Measurements from ENCODE around the gene CXADR. TPM values are rescaled to one million over a fixed set of nuclear protein-coding genes. Genes with fewer than 3 reads are reported as not detected.
"Not testable (repeated sequence)": the region's sequence is repeated elsewhere in the genome, so short reads cannot be mapped to it uniquely, and the experiment has no call there.

The CXADR gene
- total and polyA plus RNA-seq, 5 donors = 7.3 to 22.5 (median 18.2) TPM

DNA sequence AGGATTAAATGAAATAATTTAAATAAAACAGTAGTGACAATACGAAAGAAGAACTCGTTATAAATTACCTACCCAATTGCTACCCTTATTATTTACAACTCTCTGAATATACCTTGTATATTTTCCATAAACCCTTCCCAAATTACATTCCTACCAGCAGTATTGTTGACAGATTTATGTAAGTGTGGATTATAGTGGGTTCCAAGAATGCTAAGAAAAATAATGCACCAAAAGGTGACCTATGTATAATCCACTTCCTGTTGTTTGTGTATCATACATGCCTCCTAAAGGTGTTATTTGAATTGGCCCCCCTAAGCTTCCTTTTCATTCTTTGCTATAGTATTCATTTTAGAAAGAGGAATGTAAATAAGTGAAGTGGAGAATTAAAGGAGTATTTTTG, 33.2 kb upstream of the CXADR start:
- H3K9me3 ChIP-seq (ENCODE audit: control insufficient read depth, low read length) = no peaks in the 10 kb centered on the region
- ATAC-seq (no peak), DNase-seq (no peak)
- H3K4me1 ChIP-seq (ENCODE audit: control insufficient read depth, insufficient read depth, low read length) = no peaks in the 10 kb centered on the region
- 96% methylated on average over 2 of the region's 2 CpGs for WGBS
- H3K27ac ChIP-seq (ENCODE audit: low read length) = no peak overlapping the region
- H3K4me3 ChIP-seq (ENCODE audit: low read length) = no peak overlapping the region
- no peaks in the 10 kb centered on the region for H3K27me3 ChIP-seq (ENCODE audit: control insufficient read depth, insufficient read depth)
- intact Hi-C loops (cut with DNase I) = no loop called here

DNA sequence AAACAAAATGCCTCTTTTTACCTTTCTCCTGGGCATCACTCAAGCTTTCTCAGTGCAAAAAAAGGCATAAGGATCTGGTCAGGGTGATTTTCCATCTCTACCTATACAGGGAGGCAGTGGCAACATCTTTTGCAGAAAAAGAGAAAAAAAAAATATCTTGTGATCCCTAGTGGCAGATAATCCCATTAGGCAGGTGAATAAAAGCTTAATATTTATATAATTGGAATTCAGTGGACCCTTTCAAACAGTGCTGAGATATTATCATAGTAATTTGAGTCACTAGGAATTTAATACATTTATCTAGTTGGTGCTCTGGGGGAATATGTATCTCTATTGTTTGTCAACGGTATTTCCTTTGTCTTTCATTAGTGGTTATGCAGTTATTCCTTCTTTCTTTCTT, 29.9 kb upstream of the CXADR start:
- 65% methylated on average over 1 of the region's 1 CpG for WGBS
- Histone ChIP-seq H3K4me3 (ENCODE audit: low read length) (no peak overlapping the region), H3K27me3 (ENCODE audit: control insufficient read depth, insufficient read depth) (no peaks in the 10 kb centered on the region), H3K4me1 (ENCODE audit: control insufficient read depth, insufficient read depth, low read length) (no peaks in the 10 kb centered on the region), H3K9me3 (ENCODE audit: control insufficient read depth, low read length) (no peaks in the 10 kb centered on the region), H3K27ac (ENCODE audit: low read length) (no peak overlapping the region)
- intact Hi-C loops (cut with DNase I) = no loop called here
- DNase-seq = no peak
- no peak for ATAC-seq

DNA sequence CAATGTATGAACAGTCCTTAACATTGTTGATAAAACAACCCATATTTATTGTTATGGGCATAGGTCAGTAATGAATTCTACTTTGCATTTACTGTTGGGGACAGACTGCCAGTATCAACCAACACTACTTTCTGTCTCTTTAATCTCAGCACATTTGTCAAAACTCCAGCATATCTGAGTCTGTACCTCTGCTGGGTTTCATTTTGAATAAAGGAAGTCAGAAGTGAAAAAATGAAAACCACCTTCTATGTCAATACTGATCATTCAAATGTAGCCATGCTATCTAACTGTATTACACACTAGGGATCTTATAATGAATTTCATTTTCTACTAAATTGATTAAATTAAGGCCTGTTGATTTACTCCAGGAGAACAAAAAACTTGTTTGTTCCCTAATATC, 24.2 kb upstream of the CXADR start:
- ATAC-seq = no peak
- H3K4me3 ChIP-seq (ENCODE audit: low read length) = no peak overlapping the region
- no peak for DNase-seq
- intact Hi-C loops (cut with DNase I) = no loop called here
- H3K27me3 ChIP-seq (ENCODE audit: control insufficient read depth, insufficient read depth) = no peaks in the 10 kb centered on the region
- H3K9me3 ChIP-seq (ENCODE audit: control insufficient read depth, low read length) = no peaks in the 10 kb centered on the region
- H3K4me1 ChIP-seq (ENCODE audit: control insufficient read depth, insufficient read depth, low read length) = no peaks in the 10 kb centered on the region
- H3K27ac ChIP-seq (ENCODE audit: low read length) = no peak overlapping the region

DNA sequence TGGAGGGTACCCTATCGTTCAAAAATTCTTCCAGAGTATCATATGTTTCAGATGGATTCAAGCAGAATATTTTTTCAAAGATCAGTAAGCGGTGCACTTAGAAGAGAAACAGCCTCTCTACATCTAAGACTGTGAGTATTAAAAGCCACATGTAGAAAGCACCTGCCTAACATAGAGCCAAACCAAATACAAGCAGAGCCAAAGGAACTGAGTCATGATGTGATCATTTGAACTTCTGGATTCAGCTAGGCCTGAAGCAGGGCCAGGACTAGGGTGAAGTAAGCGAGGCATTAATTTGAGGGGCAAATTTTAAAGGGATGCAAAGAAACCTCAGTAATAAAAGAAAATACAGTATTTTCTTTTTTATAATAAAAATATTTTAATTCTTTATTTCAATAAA, 23.3 kb upstream of the CXADR start:
- H3K4me1 ChIP-seq (ENCODE audit: control insufficient read depth, insufficient read depth, low read length); H3K4me3 ChIP-seq (ENCODE audit: low read length); H3K9me3 ChIP-seq (ENCODE audit: control insufficient read depth, low read length); H3K27me3 ChIP-seq (ENCODE audit: control insufficient read depth, insufficient read depth); DNase-seq; intact Hi-C loops (cut with DNase I); H3K27ac ChIP-seq (ENCODE audit: low read length): not testable (repeated sequence)
- peak in 1 of 2 donors; percentile 41 for ATAC-seq
- WGBS = 78% methylated on average over 3 of the region's 3 CpGs

DNA sequence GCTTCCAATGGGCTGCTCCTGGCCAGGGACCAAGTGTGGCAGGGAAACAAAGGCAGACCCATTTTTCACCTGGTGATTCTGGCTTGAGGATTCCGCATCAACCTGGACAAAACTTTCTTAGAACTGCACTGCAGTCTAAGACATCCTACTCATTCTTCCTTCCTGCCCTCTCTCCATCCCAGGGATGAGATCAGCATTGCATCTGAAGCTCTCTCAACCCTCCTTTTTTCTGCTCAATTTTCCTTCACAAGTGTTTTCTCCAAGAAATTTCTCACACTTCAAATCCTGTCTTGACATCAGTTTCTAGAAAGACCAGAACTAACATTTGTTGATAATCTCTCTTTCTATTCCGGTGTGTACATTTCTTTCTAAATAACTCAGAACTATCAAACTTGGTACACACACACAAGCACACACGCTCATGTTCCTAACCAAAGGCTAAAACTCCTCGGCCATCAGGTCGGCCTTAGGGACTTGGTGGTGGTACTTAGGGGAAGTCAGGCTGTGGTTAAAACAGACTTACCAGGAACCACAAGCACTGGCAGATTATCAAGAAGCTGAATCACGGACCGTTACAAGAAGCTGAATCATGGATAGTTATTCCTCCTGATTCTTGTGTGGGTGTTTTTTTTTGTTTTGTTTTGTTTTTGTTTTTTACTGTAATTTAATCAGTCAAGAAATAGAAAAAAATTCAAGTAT, 21.0 kb upstream of the CXADR start:
- intact Hi-C loops (cut with DNase I) = no loop called here
- no peaks in the 10 kb centered on the region for H3K4me1 ChIP-seq (ENCODE audit: control insufficient read depth, insufficient read depth, low read length)
- no peaks in the 10 kb centered on the region for H3K27me3 ChIP-seq (ENCODE audit: control insufficient read depth, insufficient read depth)
- peak in 1 of 2 donors; percentile 51 for ATAC-seq
- WGBS = 65% methylated on average over 7 of the region's 7 CpGs
- peak in 1 of 3 donors; percentile 15 for DNase-seq
- H3K9me3 ChIP-seq (ENCODE audit: control insufficient read depth, low read length) = no peaks in the 10 kb centered on the region
- H3K27ac ChIP-seq (ENCODE audit: low read length) = no peak overlapping the region
- H3K4me3 ChIP-seq (ENCODE audit: low read length) = no peak overlapping the region

DNA sequence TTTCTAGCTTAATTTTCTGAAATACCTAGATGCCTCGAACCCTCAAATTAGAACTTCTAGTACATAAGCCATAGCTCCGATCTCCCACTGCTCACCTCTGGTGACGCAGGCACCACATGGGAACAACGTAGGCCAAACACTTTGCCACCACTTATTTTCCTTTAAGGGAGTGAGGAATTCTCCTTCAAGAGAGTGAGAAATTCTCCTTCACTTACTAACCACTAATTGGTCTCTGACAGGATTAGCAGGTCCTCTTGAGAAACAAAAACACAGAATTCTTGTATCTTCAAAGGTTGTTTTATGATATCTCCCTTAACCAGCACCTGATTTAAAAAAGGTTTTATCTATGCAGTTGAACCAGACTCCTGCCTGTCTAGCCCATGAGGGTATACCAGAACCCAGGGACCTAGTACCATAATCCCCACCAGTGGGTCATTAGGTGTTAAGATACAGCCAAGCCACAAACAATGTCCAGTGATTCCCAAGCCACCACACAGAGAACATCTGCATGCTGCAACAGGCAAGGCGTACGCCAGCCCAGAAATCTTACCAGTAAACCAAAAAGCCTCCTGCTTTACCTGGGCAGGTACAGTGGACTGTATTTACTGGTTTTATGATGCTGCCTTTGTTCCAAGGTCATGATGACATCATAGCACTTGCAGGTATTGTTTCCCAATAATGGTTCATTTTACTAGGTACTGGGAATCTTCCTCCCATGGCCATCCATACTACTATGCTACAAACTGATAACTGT, 20.3 kb upstream of the CXADR start:
- no peak for ATAC-seq
- intact Hi-C loops (cut with DNase I) = no loop called here
- Histone ChIP-seq H3K27me3 (ENCODE audit: control insufficient read depth, insufficient read depth) (no peaks in the 10 kb centered on the region), H3K4me3 (ENCODE audit: low read length) (no peak overlapping the region), H3K27ac (ENCODE audit: low read length) (no peak overlapping the region), H3K9me3 (ENCODE audit: control insufficient read depth, low read length) (no peaks in the 10 kb centered on the region), H3K4me1 (ENCODE audit: control insufficient read depth, insufficient read depth, low read length) (no peaks in the 10 kb centered on the region)
- WGBS = 88% methylated on average over 6 of the region's 6 CpGs
- DNase-seq = no peak

DNA sequence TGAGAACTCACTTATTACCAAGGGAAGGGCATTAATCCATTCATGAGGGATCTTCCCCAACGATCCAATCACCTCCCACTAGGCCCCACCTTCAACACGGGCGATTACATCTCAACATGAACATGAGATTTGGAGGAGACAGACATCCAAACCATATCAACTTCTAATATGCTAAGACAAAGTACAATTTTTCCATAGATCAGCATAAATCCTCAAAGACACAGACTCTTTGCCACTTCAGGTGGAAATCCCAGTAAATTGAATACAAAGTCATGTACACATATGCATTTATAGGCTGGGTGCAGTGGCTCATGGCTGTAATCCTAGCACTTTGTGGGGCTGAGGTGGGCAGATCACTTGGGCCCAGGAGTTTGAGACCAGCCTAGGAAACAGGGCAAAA, 18.8 kb upstream of the CXADR start:
- H3K27me3 ChIP-seq (ENCODE audit: control insufficient read depth, insufficient read depth) = no peaks in the 10 kb centered on the region
- intact Hi-C loops (cut with DNase I) = no loop called here
- ATAC-seq (no peak), DNase-seq (no peak)
- WGBS = 90% methylated on average over 3 of the region's 3 CpGs
- no peaks in the 10 kb centered on the region for H3K9me3 ChIP-seq (ENCODE audit: control insufficient read depth, low read length)
- H3K27ac ChIP-seq (ENCODE audit: low read length) = no peak overlapping the region
- H3K4me3 ChIP-seq (ENCODE audit: low read length) = no peak overlapping the region
- H3K4me1 ChIP-seq (ENCODE audit: control insufficient read depth, insufficient read depth, low read length) = no peaks in the 10 kb centered on the region

DNA sequence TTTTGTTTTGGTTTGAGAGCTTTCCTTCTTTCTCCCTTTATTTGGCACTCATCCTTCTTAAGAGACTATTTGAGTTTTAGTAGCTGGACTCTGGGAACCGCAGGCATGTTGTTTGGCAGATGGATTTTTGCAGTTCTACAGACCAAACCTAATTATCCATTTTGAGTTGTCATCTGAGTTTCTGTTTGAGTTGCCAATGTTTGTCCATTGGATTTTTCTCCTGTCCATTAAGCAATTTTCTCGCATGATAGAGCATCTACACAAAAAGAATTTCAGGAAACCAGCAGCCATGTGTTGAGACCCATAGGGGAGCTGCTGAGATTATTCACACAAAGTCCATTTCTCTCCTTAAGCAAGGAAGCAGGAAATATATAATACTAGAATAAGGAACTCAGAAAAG, 17.2 kb upstream of the CXADR start:
- H3K4me1 ChIP-seq (ENCODE audit: control insufficient read depth, insufficient read depth, low read length) = no peaks in the 10 kb centered on the region
- intact Hi-C loops (cut with DNase I) = no loop called here
- H3K9me3 ChIP-seq (ENCODE audit: control insufficient read depth, low read length) = no peaks in the 10 kb centered on the region
- ATAC-seq (no peak), DNase-seq (no peak)
- no peak overlapping the region for H3K27ac ChIP-seq (ENCODE audit: low read length)
- WGBS = 62% methylated on average over 2 of the region's 2 CpGs
- H3K4me3 ChIP-seq (ENCODE audit: low read length) = no peak overlapping the region
- no peaks in the 10 kb centered on the region for H3K27me3 ChIP-seq (ENCODE audit: control insufficient read depth, insufficient read depth)

DNA sequence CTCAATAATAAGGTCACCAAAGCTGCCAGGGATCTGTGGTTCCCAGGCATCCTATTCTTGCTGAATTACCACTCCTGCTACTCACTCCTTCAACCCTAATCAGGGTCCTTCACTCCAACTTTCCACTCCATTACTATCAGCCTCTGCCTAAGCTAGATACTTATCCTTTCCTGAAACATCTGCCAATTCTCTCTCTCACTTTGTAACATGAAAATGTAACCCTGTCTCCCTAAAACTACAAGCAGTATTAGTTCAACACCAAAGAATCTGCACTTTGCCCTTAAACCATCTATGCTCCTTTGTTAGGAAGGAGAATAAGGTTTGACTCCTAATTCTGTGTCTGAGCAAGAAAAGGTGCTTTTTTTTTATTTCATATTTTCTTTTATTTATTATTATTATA, 15.5 kb upstream of the CXADR start:
- Histone ChIP-seq H3K9me3 (ENCODE audit: control insufficient read depth, low read length) (no peaks in the 10 kb centered on the region), H3K27ac (ENCODE audit: low read length) (no peak overlapping the region), H3K4me1 (ENCODE audit: control insufficient read depth, insufficient read depth, low read length) (no peaks in the 10 kb centered on the region), H3K4me3 (ENCODE audit: low read length) (no peak overlapping the region), H3K27me3 (ENCODE audit: control insufficient read depth, insufficient read depth) (no peaks in the 10 kb centered on the region)
- DNase-seq (no peak), ATAC-seq (no peak)
- intact Hi-C loops (cut with DNase I) = no loop called here

DNA sequence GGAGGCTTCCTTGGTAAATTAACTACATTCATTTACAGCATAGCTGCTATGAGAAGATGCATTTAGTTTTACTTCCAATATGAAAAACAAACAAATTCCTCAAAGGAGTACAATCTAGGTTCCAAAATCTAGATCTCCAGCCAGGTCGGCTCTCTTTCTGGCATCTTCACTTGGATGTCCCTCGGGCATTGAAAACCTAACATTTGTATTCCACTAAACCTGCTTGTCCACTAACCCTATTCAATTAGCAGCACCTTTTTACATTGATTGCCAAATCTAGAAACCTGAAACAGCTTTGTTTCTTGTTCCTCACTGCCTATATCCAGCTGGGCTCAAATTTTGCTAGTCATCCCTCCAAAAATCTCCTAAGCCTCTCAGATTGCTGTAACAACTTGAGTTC, 14.3 kb upstream of the CXADR start:
- ATAC-seq (no peak), DNase-seq (no peak)
- 79% methylated on average over 2 of the region's 2 CpGs for WGBS

DNA sequence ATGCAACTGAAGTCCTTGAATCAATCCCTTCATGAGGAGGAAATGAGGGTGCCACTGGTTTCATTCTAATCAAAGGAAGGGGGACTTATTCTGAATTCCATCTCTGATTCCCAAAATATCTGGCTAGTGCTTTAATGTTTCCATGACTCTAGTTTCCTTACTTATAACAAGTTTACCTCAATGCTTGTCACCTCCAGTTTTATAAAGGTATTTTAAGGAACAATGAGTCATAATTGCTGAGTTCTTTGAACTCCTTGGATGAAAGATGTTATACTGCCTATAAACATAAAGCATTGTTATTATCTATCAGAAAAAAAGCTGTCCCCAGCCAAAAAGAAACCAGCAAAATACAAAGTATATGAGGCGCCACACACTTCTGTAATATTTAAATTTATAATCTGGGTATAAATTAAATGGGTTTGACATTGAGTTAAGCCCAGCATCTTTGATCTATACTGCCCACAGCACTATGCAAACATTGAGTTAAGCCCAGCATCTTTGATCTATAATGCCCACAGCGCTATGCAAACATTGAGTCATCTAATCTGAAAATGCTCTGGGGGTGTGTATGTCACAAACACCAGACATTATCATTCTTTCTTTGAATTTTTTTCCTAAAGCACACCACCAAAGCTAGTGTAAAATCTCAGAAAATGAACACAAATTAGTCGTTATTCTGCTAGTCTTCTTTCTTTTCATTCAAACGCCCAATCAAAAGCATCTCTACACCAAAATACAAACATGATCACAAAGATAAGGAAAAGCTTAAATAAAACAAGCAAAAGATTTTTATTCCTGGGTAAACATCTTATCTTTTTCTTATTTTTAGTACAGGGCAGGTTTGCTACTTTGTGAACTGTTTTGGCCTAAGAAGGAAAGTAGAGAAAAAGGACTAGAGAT, 11.5 kb upstream of the CXADR start:
- H3K4me1 ChIP-seq (ENCODE audit: control insufficient read depth, insufficient read depth, low read length) = no peaks in the 10 kb centered on the region
- DNase-seq = no peak
- no peaks in the 10 kb centered on the region for H3K9me3 ChIP-seq (ENCODE audit: control insufficient read depth, low read length)
- no peak overlapping the region for H3K27ac ChIP-seq (ENCODE audit: low read length)
- intact Hi-C loops (cut with DNase I) = no loop called here
- no peaks in the 10 kb centered on the region for H3K27me3 ChIP-seq (ENCODE audit: control insufficient read depth, insufficient read depth)
- H3K4me3 ChIP-seq (ENCODE audit: low read length) = no peak overlapping the region
- WGBS = 78% methylated on average over 4 of the region's 4 CpGs
- ATAC-seq = no peak

More for the DNA sequence above, 14.3 kb upstream of the CXADR start:
- H3K27ac ChIP-seq (ENCODE audit: low read length) = no peak overlapping the region
- intact Hi-C loops (cut with DNase I) = no loop called here
- no peaks in the 10 kb centered on the region for H3K27me3 ChIP-seq (ENCODE audit: control insufficient read depth, insufficient read depth)
- no peaks in the 10 kb centered on the region for H3K4me1 ChIP-seq (ENCODE audit: control insufficient read depth, insufficient read depth, low read length)
- no peaks in the 10 kb centered on the region for H3K9me3 ChIP-seq (ENCODE audit: control insufficient read depth, low read length)
- no peak overlapping the region for H3K4me3 ChIP-seq (ENCODE audit: low read length)
